T-helper 1 cell treated with Interleukin-12 subunit alpha and Interleukin-12 subunit beta and Interleukin-4 antibody, amounts not matched to agents 30 μg/mL and 1 μg/mL, for 36 hours (primary cell): Measurements from ENCODE around the gene FMNL1.

Experiments used
- H3K27ac Mint-ChIP-seq: one replicate; pipeline ENCODE4 v1.8.0; 2021; ENCODE audit warnings: mild to moderate bottlenecking, mixed read lengths
- H3K27me3 Mint-ChIP-seq: one replicate; pipeline ENCODE4 v1.8.0; 2021; ENCODE audit warnings: low read depth, mixed read lengths
- H3K36me3 Mint-ChIP-seq: one replicate; pipeline ENCODE4 v1.8.0; 2021; ENCODE audit warnings: low read depth, mixed read lengths
- H3K4me1 Mint-ChIP-seq: one replicate; pipeline ENCODE4 v1.8.0; 2021; ENCODE audit warnings: low read depth, mixed read lengths
- H3K4me3 Mint-ChIP-seq: one replicate; pipeline ENCODE4 v1.8.0; 2021; ENCODE audit warnings: mild to moderate bottlenecking, moderate library complexity, mixed read lengths
- H3K9me3 Mint-ChIP-seq: one replicate; pipeline ENCODE4 v1.8.0; 2021; ENCODE audit warnings: mixed read lengths

Gene FMNL1

GRCh38 chr17:45227926-45228762 is 6.5 kb downstream of the FMNL1 start:
- H3K27ac Mint-ChIP-seq = peak overlapping the region; percentile 96
- peaks cover 78% of the 10 kb centered on the region for H3K4me1 Mint-ChIP-seq
- H3K9me3 Mint-ChIP-seq = no peaks in the 10 kb centered on the region
- peak overlapping the region; percentile 81 for H3K4me3 Mint-ChIP-seq
- peaks cover 39% of the 10 kb centered on the region for H3K36me3 Mint-ChIP-seq
- no peaks in the 10 kb centered on the region for H3K27me3 Mint-ChIP-seq

DNA sequence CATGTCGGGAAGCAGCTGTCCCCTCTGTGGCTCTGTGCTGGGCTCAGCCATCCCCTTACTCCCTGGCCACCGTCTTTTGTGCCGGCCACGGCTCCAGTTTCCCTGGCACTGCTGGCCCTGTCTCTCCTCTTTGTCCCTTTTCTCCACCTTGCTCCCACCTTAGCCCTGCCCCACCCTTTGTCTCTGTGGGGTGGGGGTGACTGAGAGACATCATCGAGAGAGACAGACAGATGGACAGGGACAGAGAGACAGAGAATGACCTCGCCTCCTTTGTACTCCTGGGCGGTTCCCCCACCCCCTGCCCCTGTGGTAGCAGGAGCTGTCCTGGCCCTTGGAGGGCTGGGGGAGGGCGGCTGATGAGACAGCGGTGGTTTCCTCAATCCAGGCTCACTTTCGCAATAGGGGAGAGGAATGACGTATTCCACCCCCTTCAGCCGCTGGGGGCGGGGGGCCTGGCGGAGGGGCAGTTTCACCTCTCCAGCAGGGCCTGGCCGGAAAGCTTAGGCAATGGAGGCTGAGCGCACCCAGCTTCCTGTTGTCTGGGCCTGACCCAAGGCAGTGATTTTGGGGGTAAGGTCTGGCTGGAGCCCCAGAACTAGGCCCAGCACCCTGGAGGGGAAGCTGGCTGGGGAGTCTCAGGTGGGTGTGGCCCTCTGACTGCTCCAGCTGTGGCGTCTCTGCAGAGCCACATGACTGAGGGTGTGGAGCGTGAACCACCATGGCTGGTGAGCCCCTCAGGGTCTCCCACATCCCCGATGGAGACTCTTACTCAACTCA is 7.3 kb downstream of the FMNL1 start:
- Mint-ChIP-seq H3K36me3 (peaks cover 35% of the 10 kb centered on the region), H3K27ac (peak overlapping the region; percentile 96), H3K27me3 (no peaks in the 10 kb centered on the region), H3K4me3 (peak overlapping the region; percentile 81), H3K9me3 (no peaks in the 10 kb centered on the region), H3K4me1 (peaks cover 79% of the 10 kb centered on the region)

- H3K27me3 Mint-ChIP-seq = no peaks in the 10 kb centered on the region
- H3K4me3 Mint-ChIP-seq = peak overlapping the region; percentile 81
- H3K9me3 Mint-ChIP-seq = no peaks in the 10 kb centered on the region
- peak overlapping the region; percentile 96 for H3K27ac Mint-ChIP-seq
- H3K36me3 Mint-ChIP-seq = peaks cover 32% of the 10 kb centered on the region
- H3K4me1 Mint-ChIP-seq = peaks cover 78% of the 10 kb centered on the region
These were observed 8.2 kb downstream of the FMNL1 start for GRCh38 chr17:45229681-45230409.

DNA sequence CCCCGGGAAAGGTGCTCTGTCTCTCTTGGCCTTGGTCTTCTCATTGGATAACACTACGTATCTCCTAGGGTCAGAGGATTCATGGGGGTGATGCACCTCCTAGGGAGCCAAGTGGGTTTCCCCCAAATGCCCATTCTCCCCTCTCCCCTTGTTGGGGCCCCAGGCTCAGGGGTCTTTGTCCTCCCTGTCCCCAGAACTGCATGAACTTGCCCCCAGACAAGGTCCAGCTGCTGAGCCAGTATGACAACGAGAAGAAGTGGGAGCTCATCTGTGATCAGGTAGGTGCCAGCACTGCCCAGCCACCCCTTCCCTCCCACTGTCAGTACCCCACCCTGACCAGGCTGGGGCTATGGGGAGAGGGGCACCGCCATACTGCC is 8.7 kb downstream of the FMNL1 start:
- Mint-ChIP-seq H3K4me1 (peaks cover 78% of the 10 kb centered on the region), H3K4me3 (peak overlapping the region; percentile 40), H3K36me3 (peaks cover 33% of the 10 kb centered on the region), H3K27me3 (no peaks in the 10 kb centered on the region), H3K27ac (peak overlapping the region; percentile 96), H3K9me3 (no peaks in the 10 kb centered on the region)

DNA sequence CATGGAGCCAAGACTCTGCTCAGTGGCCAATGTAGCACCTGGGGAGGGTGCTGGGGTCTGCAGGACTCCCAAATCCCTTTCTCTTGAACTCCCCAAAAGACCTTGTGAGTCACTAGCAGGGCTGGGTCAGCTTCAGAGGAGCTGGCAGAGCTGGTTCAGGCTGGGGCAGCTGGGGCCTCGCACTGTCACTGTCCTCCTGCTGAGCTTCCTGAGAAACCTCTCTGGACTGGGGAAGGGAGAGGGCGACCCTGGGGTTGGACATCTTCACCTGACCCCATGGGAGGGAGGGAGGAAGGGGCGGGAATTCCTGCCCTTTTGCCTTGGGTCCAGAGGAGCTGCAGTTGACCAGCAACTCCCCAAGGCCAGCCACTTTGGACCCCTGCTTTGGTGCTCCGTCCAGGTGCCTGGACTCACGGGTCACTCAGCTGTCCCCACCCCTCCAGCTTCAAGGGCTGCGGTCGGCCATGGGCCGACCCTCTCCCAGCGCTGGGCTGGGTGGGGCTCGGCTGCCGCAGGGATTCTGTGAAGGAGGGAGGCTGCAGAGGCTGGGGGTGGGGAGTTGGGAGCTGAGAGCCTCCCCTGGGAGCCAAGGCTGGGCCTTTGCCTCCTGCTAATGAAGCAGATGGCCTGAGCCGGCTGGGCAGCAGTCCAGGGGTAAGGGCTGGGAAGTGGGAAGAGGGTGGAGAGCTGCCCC is 9.2 kb downstream of the FMNL1 start:
- Mint-ChIP-seq H3K36me3 (peaks cover 34% of the 10 kb centered on the region), H3K4me1 (peaks cover 78% of the 10 kb centered on the region), H3K4me3 (no peak overlapping the region), H3K27ac (peak overlapping the region; percentile 96), H3K27me3 (no peaks in the 10 kb centered on the region), H3K9me3 (no peaks in the 10 kb centered on the region)

DNA sequence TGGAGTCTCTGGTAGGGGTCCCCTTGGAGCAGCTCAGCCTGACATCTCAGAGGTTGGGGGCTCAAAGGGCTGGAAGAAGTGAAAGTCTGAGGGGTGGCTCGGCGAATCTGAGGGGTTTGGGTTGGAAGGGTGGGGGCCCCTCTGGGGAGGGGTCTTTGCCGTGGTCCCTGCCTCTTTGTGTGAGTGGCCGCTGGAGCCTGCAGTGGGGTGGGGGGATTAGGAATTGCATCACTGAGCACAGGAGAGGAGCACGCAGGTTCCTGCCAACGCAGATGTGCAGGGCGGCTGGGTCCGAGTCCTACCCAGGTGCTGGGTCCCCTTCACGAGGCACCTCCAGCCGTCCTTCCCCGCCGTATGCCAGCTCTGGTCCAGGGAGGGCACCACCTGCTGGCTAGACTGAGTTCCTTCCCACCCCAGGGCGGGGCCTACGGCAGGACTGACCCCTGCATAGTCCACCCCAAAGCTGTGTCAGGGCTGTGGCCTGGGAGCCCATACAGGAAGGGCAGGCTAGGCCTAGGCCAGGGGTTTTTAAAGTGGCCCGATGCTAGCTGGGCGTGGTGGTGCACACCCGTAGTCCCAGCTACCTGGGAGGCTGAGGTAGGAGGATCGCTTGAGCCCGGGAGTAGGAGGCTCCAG is 9.9 kb downstream of the FMNL1 start:
- Mint-ChIP-seq H3K27me3 (no peaks in the 10 kb centered on the region), H3K4me1 (peaks cover 72% of the 10 kb centered on the region), H3K4me3 (no peak overlapping the region), H3K36me3 (peaks cover 31% of the 10 kb centered on the region), H3K9me3 (no peaks in the 10 kb centered on the region), H3K27ac (peak overlapping the region; percentile 73)

GRCh38 chr17:45232514-45233422 is 11.1 kb downstream of the FMNL1 start:
- Mint-ChIP-seq H3K4me1 (peaks cover 63% of the 10 kb centered on the region), H3K27me3 (no peaks in the 10 kb centered on the region), H3K9me3 (no peaks in the 10 kb centered on the region), H3K27ac (peak overlapping the region; percentile 73), H3K36me3 (peaks cover 37% of the 10 kb centered on the region), H3K4me3 (no peak overlapping the region)

DNA sequence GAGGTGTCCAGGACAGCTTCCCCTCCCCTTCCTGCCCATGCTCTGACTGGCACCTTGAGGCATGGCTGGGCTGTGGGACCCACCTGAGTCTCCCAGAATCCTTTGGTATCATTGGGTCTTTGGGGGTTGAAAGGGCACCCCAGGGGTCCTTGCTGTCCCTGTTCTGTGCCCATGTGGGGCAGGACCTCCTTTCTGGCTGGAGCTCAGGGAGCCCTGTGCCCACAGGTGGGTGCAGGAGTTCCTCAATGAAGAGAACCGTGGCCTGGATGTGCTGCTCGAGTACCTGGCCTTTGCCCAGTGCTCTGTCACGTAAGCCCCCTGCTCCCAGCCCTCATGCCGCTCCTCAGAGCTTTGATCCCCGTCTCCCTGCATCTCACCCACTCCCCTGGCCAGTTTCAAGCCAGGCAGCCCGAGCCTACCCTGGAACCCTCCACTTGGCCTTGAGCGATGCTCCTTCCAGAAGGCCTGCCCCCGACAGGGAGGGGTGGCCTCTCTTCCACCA is 11.8 kb downstream of the FMNL1 start:
- Mint-ChIP-seq H3K9me3 (no peaks in the 10 kb centered on the region), H3K27ac (peak overlapping the region; percentile 67), H3K4me3 (no peak overlapping the region), H3K4me1 (peaks cover 60% of the 10 kb centered on the region), H3K27me3 (no peaks in the 10 kb centered on the region), H3K36me3 (peaks cover 45% of the 10 kb centered on the region)

GRCh38 chr17:45234641-45235415 is 13.1 kb downstream of the FMNL1 start:
- Mint-ChIP-seq H3K4me3 (no peak overlapping the region), H3K27me3 (no peaks in the 10 kb centered on the region), H3K9me3 (no peaks in the 10 kb centered on the region), H3K36me3 (peaks cover 54% of the 10 kb centered on the region), H3K4me1 (peaks cover 52% of the 10 kb centered on the region), H3K27ac (peak overlapping the region; percentile 67)

- Mint-ChIP-seq H3K4me1 (peaks cover 46% of the 10 kb centered on the region), H3K27ac (peak overlapping the region; percentile 58), H3K9me3 (no peaks in the 10 kb centered on the region), H3K4me3 (no peak overlapping the region), H3K36me3 (peaks cover 57% of the 10 kb centered on the region), H3K27me3 (no peaks in the 10 kb centered on the region)
These were observed 14.0 kb downstream of the FMNL1 start for GRCh38 chr17:45235416-45236281.

GRCh38 chr17:45236282-45236606 is 14.6 kb downstream of the FMNL1 start:
- no peaks in the 10 kb centered on the region for H3K27me3 Mint-ChIP-seq
- H3K4me1 Mint-ChIP-seq = peaks cover 46% of the 10 kb centered on the region
- no peaks in the 10 kb centered on the region for H3K9me3 Mint-ChIP-seq
- peaks cover 57% of the 10 kb centered on the region for H3K36me3 Mint-ChIP-seq
- H3K27ac Mint-ChIP-seq = no peak overlapping the region
- no peak overlapping the region for H3K4me3 Mint-ChIP-seq

DNA sequence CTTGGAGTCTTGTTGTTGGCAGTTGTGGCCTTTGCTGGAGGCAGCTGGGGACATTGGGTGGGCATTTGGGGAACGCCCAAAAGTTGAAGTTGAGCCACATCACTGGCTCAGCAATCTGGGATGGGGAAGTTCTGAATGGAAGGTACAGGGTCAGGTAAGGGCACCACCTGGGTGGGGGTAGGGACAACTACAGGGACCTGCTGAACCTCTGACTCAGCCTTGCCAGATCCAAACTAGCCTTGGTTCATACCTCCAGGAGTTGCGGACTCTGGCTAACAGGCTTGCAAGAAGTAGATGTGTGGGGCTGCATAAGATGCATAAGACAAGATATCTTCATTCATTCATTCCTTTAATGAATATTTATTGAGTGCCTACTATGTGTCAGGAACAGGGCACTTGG is 16.0 kb downstream of the FMNL1 start:
- H3K9me3 Mint-ChIP-seq = no peaks in the 10 kb centered on the region
- peak overlapping the region; percentile 35 for H3K27ac Mint-ChIP-seq
- no peak overlapping the region for H3K4me3 Mint-ChIP-seq
- peaks cover 34% of the 10 kb centered on the region for H3K4me1 Mint-ChIP-seq
- H3K27me3 Mint-ChIP-seq = no peaks in the 10 kb centered on the region
- H3K36me3 Mint-ChIP-seq = peaks cover 54% of the 10 kb centered on the region
